Endothelial cell of umbilical vein (primary cell): ENCODE data around the gene KLHL26.

Source experiments
- EZH2 ChIP-seq: IDR thresholded peaks from 2 replicates; pipeline ENCODE4 v1.6.1; 2012; ENCODE audit warnings: borderline replicate concordance, low read depth, mild to moderate bottlenecking, moderate library complexity, low read length, inconsistent platforms; ENCODE audit not compliant: severe bottlenecking
- GATA2 ChIP-seq: IDR thresholded peaks from 2 replicates; pipeline ENCODE4 v1.7.0; 2011; ENCODE audit warnings: low read depth, mild to moderate bottlenecking, moderate library complexity, mixed read lengths, low read length; ENCODE audit not compliant: insufficient read length, insufficient read depth
- POLR2A ChIP-seq: IDR thresholded peaks from 2 replicates; pipeline ENCODE4 v1.6.1; 2012; ENCODE audit warnings: low read depth, mild to moderate bottlenecking, control low read depth, low read length
- POLR2AphosphoS5 ChIP-seq: IDR thresholded peaks from 2 replicates; pipeline ENCODE4 v1.6.1; 2012; ENCODE audit warnings: low read depth, mild to moderate bottlenecking, control low read depth, low read length, moderate library complexity; ENCODE audit not compliant: insufficient read depth
- TF ChIP-seq, protein P1 (sequence below), 2 donors: IDR thresholded peaks; 1 replicate in 1 of 2; 2 replicates in 1 of 2; pipeline ENCODE4 v1.5.1; 2011; ENCODE audit warnings: low read length in 2 of 2, mild to moderate bottlenecking in 2 of 2, moderate library complexity in 2 of 2, control low read depth in 1 of 2, inconsistent platforms in 1 of 2, low read depth in 1 of 2; ENCODE audit not compliant: insufficient read depth in 1 of 2; ENCODE audit errors: extremely low read depth in 1 of 2

DNA sequence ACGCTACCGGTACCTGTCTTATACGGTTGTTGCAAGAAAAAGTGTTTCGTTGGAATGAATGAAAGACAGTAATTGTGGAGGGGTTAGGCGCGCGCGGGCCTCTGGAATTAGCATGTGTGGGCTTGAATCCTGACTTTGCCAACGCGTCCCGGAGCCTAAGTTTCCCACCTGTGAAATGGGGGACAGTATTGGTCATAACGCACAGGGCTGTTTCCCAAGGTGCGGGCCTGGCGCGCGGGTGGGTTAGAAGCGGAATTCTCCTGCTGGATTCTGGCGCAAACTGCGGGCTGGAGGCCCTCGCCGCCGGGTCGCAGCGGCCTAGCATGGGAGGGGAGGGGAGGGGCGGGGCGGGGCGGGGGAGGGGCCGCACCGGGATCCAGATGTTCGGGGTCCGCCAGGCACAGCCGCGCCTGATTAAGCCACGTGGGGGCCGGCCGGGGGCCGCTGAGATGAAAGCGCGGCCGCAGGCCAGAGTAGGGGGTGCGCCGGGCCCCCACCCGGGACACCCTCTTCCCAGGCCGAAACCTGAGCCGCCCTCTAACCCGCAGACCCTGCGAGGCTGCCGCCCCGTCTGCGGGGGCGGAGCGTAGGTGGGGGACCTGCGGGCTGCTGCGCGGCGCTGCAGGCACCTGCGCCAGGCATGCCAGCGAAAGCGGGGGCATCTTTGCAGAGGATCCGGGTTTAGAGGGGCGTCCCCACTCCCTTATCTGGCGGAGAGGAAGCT lies 25.3 kb upstream of the KLHL26 start:
- TF ChIP-seq, protein P1, sequence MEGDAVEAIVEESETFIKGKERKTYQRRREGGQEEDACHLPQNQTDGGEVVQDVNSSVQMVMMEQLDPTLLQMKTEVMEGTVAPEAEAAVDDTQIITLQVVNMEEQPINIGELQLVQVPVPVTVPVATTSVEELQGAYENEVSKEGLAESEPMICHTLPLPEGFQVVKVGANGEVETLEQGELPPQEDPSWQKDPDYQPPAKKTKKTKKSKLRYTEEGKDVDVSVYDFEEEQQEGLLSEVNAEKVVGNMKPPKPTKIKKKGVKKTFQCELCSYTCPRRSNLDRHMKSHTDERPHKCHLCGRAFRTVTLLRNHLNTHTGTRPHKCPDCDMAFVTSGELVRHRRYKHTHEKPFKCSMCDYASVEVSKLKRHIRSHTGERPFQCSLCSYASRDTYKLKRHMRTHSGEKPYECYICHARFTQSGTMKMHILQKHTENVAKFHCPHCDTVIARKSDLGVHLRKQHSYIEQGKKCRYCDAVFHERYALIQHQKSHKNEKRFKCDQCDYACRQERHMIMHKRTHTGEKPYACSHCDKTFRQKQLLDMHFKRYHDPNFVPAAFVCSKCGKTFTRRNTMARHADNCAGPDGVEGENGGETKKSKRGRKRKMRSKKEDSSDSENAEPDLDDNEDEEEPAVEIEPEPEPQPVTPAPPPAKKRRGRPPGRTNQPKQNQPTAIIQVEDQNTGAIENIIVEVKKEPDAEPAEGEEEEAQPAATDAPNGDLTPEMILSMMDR (IDR thresholded peaks at IDR 0.05; ENCODE audit: extremely low read depth in 1 of 2, insufficient read depth in 1 of 2, low read depth in 1 of 2, low read length in 2 of 2) = no peak
- TF ChIP-seq POLR2AphosphoS5 (no peak), POLR2A (no peak), GATA2 (no peak), EZH2 (peak; percentile 43)
